GM12878 (cell line): ENCODE data around the gene PPOX. TPM values are rescaled to one million over a fixed set of nuclear protein-coding genes. Genes with fewer than 3 reads are reported as not detected.

Experiments
- ATAC-seq: fragments of 200-7000 bp; cut with Tn5 transposase; 3 replicates; pipeline ENCODE4 v1.9.1; 2020; ENCODE audit warnings: mild to moderate bottlenecking, moderate library complexity
- BruUV-seq: library from RNA; stranded (reverse); fragments of 400-500 nt; replicated peaks from 2 replicates; lab custom pipeline; 2021; lab: Mats Ljungman, UMichigan
- CTCF ChIA-PET: fragments of 300-600 bp; sonication (Branson Sonifier 250); formaldehyde crosslinking; extraction: SDS; loops from one replicate; lab custom pipeline; 2021; ENCODE audit warnings: inconsistent platforms; lab: Yijun Ruan, JAX
- POLR2A ChIA-PET: fragments of 350-600 bp; formaldehyde crosslinking; extraction: SDS; loops from one replicate; lab custom pipeline; 2021; ENCODE audit warnings: inconsistent platforms; lab: Charles Lee
- RAD21 ChIA-PET: fragments of 300-600 bp; sonication (Branson Sonifier 250); formaldehyde crosslinking; loops from one replicate; lab custom pipeline; 2023; ENCODE audit warnings: antibody characterized with exemption; ENCODE audit not compliant: unreplicated experiment; lab: Charles Lee
- SMC1A ChIA-PET: fragments of 300-600 bp; sonication (Branson Sonifier 250); formaldehyde crosslinking; loops from one replicate; lab custom pipeline; 2023; ENCODE audit not compliant: unreplicated experiment, uncharacterized antibody; lab: Charles Lee
- DNase-seq: peaks from one replicate; pipeline ENCODE4 v3.0.0-alpha.2; 2011; ENCODE audit warnings: low read depth, low spot score
- FAIRE-seq: peaks from 3 replicates; lab custom pipeline; 2011; peaks lifted over from hg19 to GRCh38; lab: Jason Lieb, UNC
- H2AFZ ChIP-seq: 2 replicates; pipeline ENCODE4 v1.6.0; 2011; ENCODE audit warnings: low read depth, low read length, control low read depth; ENCODE audit not compliant: control insufficient read depth
- H3K27ac ChIP-seq: 2 replicates; pipeline ENCODE4 v1.5.1; 2011; ENCODE audit warnings: control low read depth; ENCODE audit not compliant: control insufficient read depth, insufficient read depth
- H3K27me3 ChIP-seq, 2 experiments: replicated peaks in 1 of 2; 2 replicates each; pipeline versions ENCODE4 v1.6.0 to v1.6.1; 2011; ENCODE audit warnings: low read length in 1 of 2; ENCODE audit not compliant: control insufficient read depth in 2 of 2, insufficient read depth in 2 of 2
- H3K36me3 ChIP-seq, 2 experiments: 2 replicates each; pipeline ENCODE4 v1.5.1; 2011; ENCODE audit warnings: low read length in 1 of 2; ENCODE audit not compliant: control insufficient read depth in 2 of 2, insufficient read depth in 2 of 2
- H3K4me1 ChIP-seq: 2 replicates; pipeline ENCODE4 v1.6.1; 2011; ENCODE audit warnings: mild to moderate bottlenecking, low read length, moderate library complexity, mixed read lengths; ENCODE audit not compliant: control insufficient read depth, insufficient read depth
- H3K4me2 ChIP-seq: 2 replicates; pipeline ENCODE4 v1.6.0; 2011; ENCODE audit warnings: control low read depth; ENCODE audit not compliant: control insufficient read depth, insufficient read depth
- H3K4me3 ChIP-seq: fragments of 200-600 bp; sonication (generic); 2 replicates; pipeline ENCODE4 v1.5.1; 2016
- H3K79me2 ChIP-seq: 2 replicates; pipeline ENCODE4 v1.6.0; 2011; ENCODE audit warnings: low read length; ENCODE audit not compliant: control insufficient read depth, insufficient read depth
- H3K9ac ChIP-seq: 2 replicates; pipeline ENCODE4 v1.8.0; 2011; ENCODE audit warnings: low read length, control low read depth, mixed read lengths; ENCODE audit not compliant: control insufficient read depth, insufficient read depth
- H3K9me3 ChIP-seq: replicated peaks from 3 replicates; pipeline ENCODE4 v1.5.1; 2011; ENCODE audit warnings: mild to moderate bottlenecking, low read length; ENCODE audit not compliant: control insufficient read depth, insufficient read depth
- H4K20me1 ChIP-seq: 2 replicates; pipeline ENCODE4 v1.6.0; 2011; ENCODE audit not compliant: control insufficient read depth, insufficient read depth
- ATF7 ChIP-seq: fragments of 450-650 bp; IDR thresholded peaks from 2 replicates; pipeline ENCODE4 v1.6.1; 2016; ENCODE audit warnings: low read depth, mild to moderate bottlenecking
- CHD4 ChIP-seq: fragments of 200-600 bp; sonication (generic); IDR thresholded peaks from 2 replicates; pipeline ENCODE4 v1.6.1; 2016; ENCODE audit warnings: mild to moderate bottlenecking
- FOXK2 ChIP-seq: fragments of 450-650 bp; IDR thresholded peaks from 2 replicates; pipeline ENCODE4 v1.6.1; 2017; ENCODE audit warnings: mild to moderate bottlenecking, moderate library complexity
- IKZF1 ChIP-seq: fragments of 450-650 bp; conservative IDR thresholded peaks from 2 replicates; pipeline ENCODE4 v1.6.1; 2017; ENCODE audit warnings: antibody characterized with exemption, mild to moderate bottlenecking
- MXI1 ChIP-seq: fragments of 150-350 bp; IDR thresholded peaks from 2 replicates; pipeline ENCODE4 v1.6.1; 2011; ENCODE audit warnings: low read depth, mild to moderate bottlenecking, inconsistent platforms, low read length, improper control_type of control experiment
- NBN ChIP-seq: fragments of 450-650 bp; IDR thresholded peaks from 2 replicates; pipeline ENCODE4 v1.6.1; 2016
- NFXL1 ChIP-seq: fragments of 450-650 bp; IDR thresholded peaks from 2 replicates; pipeline ENCODE4 v1.6.1; 2017; ENCODE audit warnings: antibody characterized with exemption, mild to moderate bottlenecking, borderline replicate concordance
- PAX5 ChIP-seq: IDR thresholded peaks from 2 replicates; pipeline ENCODE4 v1.6.1; 2011; ENCODE audit warnings: low read depth, low read length, borderline replicate concordance
- RBBP5 ChIP-seq: fragments of 200-600 bp; sonication (generic); conservative IDR thresholded peaks from 2 replicates; pipeline ENCODE4 v1.6.1; 2016
- RFX5 ChIP-seq: IDR thresholded peaks from 2 replicates; pipeline ENCODE4 v1.6.1; 2011; ENCODE audit warnings: low read depth, low read length, improper control_type of control experiment
- SIN3A ChIP-seq: IDR thresholded peaks from 2 replicates; pipeline ENCODE4 v1.6.1; 2012; ENCODE audit warnings: low read depth, low read length, improper control_type of control experiment
- SMARCA5 ChIP-seq: fragments of 450-650 bp; IDR thresholded peaks from 2 replicates; pipeline ENCODE4 v1.6.1; 2017; ENCODE audit warnings: mild to moderate bottlenecking
- WGBS: methylation state at CpG from one replicate; pipeline ENCODE4 v1.1.6; 2016; ENCODE audit warnings: low lambda C conversion rate; ENCODE audit not compliant: insufficient replicate concordance, insufficient coverage; ENCODE audit errors: missing lambda C conversion rate; 5-methylcytosine and 5-hydroxymethylcytosine counted together
- in situ Hi-C: fragments of 300-500 bp; cut with MboI; formaldehyde crosslinking; loops from 9 replicates; pipeline ENCODE4 v1.14.3; 2018; ENCODE audit warnings: mixed read lengths
- intact Hi-C: fragments of 100-400 bp; cut with micrococcal nuclease; formaldehyde crosslinking; loops from one replicate; pipeline ENCODE4 v1.14.2; 2022; ENCODE audit not compliant: unreplicated experiment
- polyA plus RNA-seq, 11 experiments: library from polyadenylated mRNA; depleted of rRNA in 4 of 11; unstranded in 6 of 11; stranded (reverse) in 5 of 11; fragments of >200 nt; fragmentation: Nextera tagmentation in 4 of 11; fragmentation: Illumina TruSeq in 1 of 11; extraction: Ambion mirVana in 4 of 11; extraction: Trizol in 1 of 11; gene quantifications; 1 replicate in 1 of 11; 2 replicates in 10 of 11; pipeline versions ENCODE4 v1.2.1 to v1.2.3, GENCODE V29; 2011 to 2016; ENCODE audit warnings: inconsistent platforms in 2 of 11, missing spikeins in 2 of 11, low read depth in 1 of 11
- total RNA-seq, 4 experiments: library from RNA; depleted of rRNA in 3 of 4; stranded (reverse); fragments of >200 nt in 3 of 4; fragmentation: Illumina TruSeq in 1 of 4; extraction: Trizol in 1 of 4; gene quantifications; 2 replicates each; pipeline versions ENCODE4 v1.2.1 to v1.2.3, GENCODE V29; 2013 to 2021
- TF ChIP-seq, protein P1 (sequence below): fragments of 150-350 bp; IDR thresholded peaks from 2 replicates; pipeline ENCODE4 v1.6.1; 2016; ENCODE audit warnings: low read depth, low read length
- TF ChIP-seq, protein P2 (sequence below): fragments of 450-650 bp; IDR thresholded peaks from 2 replicates; pipeline ENCODE4 v1.6.1; 2018; ENCODE audit warnings: borderline replicate concordance, mild to moderate bottlenecking; ENCODE audit not compliant: partially characterized antibody
- TF ChIP-seq, protein P3 (sequence below): fragments of 450-650 bp; IDR thresholded peaks from 2 replicates; pipeline ENCODE4 v1.6.1; 2014; ENCODE audit warnings: mild to moderate bottlenecking

Gene PPOX
- total and polyA plus RNA-seq, 10 of the 15 experiments (the other 5 are each of a cell fraction or from before 2014, with no cell fraction given) = 8.9 to 31.5 (median 20.3) TPM

DNA sequence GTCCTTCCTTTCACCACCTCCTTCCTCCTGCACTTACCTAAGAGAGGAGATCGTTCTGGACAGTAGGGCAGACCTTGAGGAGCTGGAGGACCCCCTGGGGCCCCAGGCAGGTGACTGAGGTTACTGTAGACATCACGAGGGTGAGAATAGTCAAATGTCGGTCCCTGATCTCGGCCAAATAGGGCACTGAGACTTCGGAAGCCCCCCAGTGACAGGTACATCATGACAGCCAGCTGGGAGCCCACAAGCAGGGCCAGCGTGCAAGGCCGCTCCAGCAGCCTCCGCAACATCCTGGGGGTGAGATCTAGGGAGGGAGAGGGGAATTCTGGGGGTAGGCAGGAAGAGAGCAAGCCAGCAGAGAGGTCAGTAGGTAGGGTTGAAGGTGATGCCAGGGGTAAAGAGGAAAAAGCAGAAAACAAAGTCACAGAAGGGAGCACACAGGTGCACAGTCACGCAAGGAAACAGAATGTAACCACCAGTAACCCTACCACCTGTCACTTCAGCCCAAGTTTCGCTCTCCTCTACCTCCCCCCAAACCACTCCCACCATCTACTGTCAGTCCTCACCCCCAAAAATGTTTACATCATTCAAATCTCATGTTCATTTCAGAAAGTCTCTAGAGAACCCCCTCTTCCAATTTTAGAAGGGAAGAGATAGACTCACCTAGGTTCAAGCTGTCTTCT is 9.7 kb downstream of the PPOX start (continued):
- TF ChIP-seq, protein P1, sequence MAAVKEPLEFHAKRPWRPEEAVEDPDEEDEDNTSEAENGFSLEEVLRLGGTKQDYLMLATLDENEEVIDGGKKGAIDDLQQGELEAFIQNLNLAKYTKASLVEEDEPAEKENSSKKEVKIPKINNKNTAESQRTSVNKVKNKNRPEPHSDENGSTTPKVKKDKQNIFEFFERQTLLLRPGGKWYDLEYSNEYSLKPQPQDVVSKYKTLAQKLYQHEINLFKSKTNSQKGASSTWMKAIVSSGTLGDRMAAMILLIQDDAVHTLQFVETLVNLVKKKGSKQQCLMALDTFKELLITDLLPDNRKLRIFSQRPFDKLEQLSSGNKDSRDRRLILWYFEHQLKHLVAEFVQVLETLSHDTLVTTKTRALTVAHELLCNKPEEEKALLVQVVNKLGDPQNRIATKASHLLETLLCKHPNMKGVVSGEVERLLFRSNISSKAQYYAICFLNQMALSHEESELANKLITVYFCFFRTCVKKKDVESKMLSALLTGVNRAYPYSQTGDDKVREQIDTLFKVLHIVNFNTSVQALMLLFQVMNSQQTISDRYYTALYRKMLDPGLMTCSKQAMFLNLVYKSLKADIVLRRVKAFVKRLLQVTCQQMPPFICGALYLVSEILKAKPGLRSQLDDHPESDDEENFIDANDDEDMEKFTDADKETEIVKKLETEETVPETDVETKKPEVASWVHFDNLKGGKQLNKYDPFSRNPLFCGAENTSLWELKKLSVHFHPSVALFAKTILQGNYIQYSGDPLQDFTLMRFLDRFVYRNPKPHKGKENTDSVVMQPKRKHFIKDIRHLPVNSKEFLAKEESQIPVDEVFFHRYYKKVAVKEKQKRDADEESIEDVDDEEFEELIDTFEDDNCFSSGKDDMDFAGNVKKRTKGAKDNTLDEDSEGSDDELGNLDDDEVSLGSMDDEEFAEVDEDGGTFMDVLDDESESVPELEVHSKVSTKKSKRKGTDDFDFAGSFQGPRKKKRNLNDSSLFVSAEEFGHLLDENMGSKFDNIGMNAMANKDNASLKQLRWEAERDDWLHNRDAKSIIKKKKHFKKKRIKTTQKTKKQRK = no peak
- TF ChIP-seq CHD4 = no peak
- no peak for TF ChIP-seq MXI1

DNA sequence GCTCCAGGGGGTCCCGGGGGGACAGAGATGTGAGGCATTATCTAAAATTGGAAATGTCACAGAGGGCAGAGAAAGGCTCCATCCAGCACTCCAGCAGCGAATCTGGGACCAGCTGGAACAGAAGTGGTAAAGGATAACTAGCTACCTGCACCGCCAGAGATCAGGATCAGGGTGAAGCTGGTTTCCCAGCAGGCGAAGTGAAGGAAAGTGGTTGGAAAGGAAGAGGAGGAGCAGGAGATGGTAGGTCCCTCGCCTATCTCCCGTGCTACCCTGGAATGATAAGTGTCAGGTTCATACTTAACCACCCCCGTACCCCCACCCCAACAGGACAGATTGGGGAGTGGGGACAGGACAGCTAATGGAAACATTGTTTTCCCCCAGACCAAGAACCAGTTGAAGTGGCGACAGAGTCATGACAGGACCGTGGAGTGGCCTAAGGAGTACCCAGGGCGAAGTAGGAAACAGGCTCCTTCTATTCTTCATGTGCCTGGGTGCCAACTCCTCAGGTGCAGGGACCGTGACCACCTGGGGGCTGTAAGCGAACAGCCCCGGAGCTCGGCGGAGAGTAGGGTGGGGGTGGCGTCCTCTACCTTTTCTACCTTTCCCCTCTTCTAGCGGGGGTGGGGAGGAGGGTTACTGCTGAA is 10.4 kb downstream of the PPOX start:
- RAD21 ChIA-PET = interaction anchor here (0.8 to 2.9 kb wide), 3 partner anchors 11 to 49 kb away, joined by 3 to 21 read pairs (median 10); partner anchors contain the start of genes NDUFS2, PPOX and TOMM40L
- Histone ChIP-seq H4K20me1 (no peaks in the 10 kb centered on the region), H3K9me3 (no peaks in the 10 kb centered on the region), H3K27me3 (no peaks in the 10 kb centered on the region), H2AFZ (no peak overlapping the region), H3K4me1 (peaks cover 27% of the 10 kb centered on the region), H3K4me2 (peak overlapping the region; percentile 87), H3K27ac (peak overlapping the region; percentile 87), H3K4me3 (peak overlapping the region; percentile 90), H3K36me3 (peaks cover 7 to 30% of the 10 kb centered on the region in 2 experiments), H3K79me2 (peaks cover 23% of the 10 kb centered on the region), H3K9ac (peak overlapping the region; percentile 69)
- DNase-seq (no peak), ATAC-seq (no peak; the same call in 2 of the 3 replicates), FAIRE-seq (no peak)
- intact Hi-C loops (no loop called here), in situ Hi-C loops (no loop called here)
- BruUV-seq = TSS peak; percentile 58
- 24% methylated on average over 16 of the region's 17 CpGs for WGBS
- CTCF ChIA-PET = interaction anchor here (1.0 to 3.7 kb wide), 7 partner anchors 9 to 206 kb away, joined by 3 to 44 read pairs (median 7); partner anchors contain the start of genes PPOX and TOMM40L
- SMC1A ChIA-PET = interaction anchor here (0.9 to 1.9 kb wide), 5 partner anchors 11 to 208 kb away, joined by 3 to 10 read pairs (median 4); partner anchors contain the start of genes PPOX and TOMM40L
- POLR2A ChIA-PET = interaction anchor here (0.6 to 1.9 kb wide), 4 partner anchors 10 to 546 kb away, joined by 7 to 14 read pairs (median 8); partner anchors contain the start of genes NDUFS2 and PPOX
- TF ChIP-seq ATF7 (no peak), NBN (no peak), SIN3A (no peak), FOXK2 (no peak), IKZF1 (0 out of 2 replicates have a peak, but pooled peaks have one; percentile 4), PAX5 (peak; percentile 98), RFX5 (no peak), NFXL1 (no peak), SMARCA5 (no peak), RBBP5 (no peak)
- TF ChIP-seq, protein P2, sequence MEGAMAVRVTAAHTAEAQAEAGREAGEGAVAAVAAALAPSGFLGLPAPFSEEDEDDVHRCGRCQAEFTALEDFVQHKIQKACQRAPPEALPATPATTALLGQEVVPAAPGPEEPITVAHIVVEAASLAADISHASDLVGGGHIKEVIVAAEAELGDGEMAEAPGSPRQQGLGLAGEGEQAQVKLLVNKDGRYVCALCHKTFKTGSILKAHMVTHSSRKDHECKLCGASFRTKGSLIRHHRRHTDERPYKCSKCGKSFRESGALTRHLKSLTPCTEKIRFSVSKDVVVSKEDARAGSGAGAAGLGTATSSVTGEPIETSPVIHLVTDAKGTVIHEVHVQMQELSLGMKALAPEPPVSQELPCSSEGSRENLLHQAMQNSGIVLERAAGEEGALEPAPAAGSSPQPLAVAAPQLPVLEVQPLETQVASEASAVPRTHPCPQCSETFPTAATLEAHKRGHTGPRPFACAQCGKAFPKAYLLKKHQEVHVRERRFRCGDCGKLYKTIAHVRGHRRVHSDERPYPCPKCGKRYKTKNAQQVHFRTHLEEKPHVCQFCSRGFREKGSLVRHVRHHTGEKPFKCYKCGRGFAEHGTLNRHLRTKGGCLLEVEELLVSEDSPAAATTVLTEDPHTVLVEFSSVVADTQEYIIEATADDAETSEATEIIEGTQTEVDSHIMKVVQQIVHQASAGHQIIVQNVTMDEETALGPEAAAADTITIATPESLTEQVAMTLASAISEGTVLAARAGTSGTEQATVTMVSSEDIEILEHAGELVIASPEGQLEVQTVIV = no peak
- TF ChIP-seq, protein P3, sequence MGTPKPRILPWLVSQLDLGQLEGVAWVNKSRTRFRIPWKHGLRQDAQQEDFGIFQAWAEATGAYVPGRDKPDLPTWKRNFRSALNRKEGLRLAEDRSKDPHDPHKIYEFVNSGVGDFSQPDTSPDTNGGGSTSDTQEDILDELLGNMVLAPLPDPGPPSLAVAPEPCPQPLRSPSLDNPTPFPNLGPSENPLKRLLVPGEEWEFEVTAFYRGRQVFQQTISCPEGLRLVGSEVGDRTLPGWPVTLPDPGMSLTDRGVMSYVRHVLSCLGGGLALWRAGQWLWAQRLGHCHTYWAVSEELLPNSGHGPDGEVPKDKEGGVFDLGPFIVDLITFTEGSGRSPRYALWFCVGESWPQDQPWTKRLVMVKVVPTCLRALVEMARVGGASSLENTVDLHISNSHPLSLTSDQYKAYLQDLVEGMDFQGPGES = no peak
